Gastroesophageal sphincter (tissue), 3 donors: ENCODE data around the gene LYSMD3.
"Not testable (repeated sequence)": the region's sequence is repeated elsewhere in the genome, so short reads cannot be mapped to it uniquely, and the experiment has no call there.

ENCODE experiments used
- CTCF ChIP-seq, 4 experiments: fragments of 200-600 bp in 2 of 4; fragments of 450-650 bp in 2 of 4; sonication (generic) in 1 of 4; IDR thresholded peaks; one replicate each; pipeline ENCODE4 v1.5.1; 2017 to 2019; ENCODE audit warnings: antibody characterized with exemption in 4 of 4, mild to moderate bottlenecking in 2 of 4, moderate library complexity in 2 of 4
- POLR2AphosphoS5 ChIP-seq: sonication (generic); formaldehyde crosslinking; IDR thresholded peaks from one replicate; pipeline ENCODE4 v1.6.1; 2017; ENCODE audit warnings: antibody characterized with exemption

GRCh38 chr5:90576566-90576965 is 47.2 kb upstream of the LYSMD3 start:
- not testable (repeated sequence) for TF ChIP-seq POLR2AphosphoS5; CTCF (IDR thresholded peaks at IDR 0.05)
